GM23338 (cell line): ENCODE data around the gene PQBP1. TPM values are rescaled to one million over a fixed set of nuclear protein-coding genes. Genes with fewer than 3 reads are reported as not detected.
A peak's percentile ranks its signal among the peaks of the same experiment; 100 is the strongest.

Source experiments
- ATAC-seq: fragments of 200-7000 bp; cut with Tn5 transposase; 3 replicates; pipeline ENCODE4 v1.9.1; 2020
- DNase-seq: peaks from one replicate; pipeline ENCODE4 v3.0.0-alpha.2; 2015; ENCODE audit warnings: low spot score
- H2AFZ ChIP-seq: fragments of 200-600 bp; sonication (generic); 2 replicates; pipeline ENCODE4 v1.8.0; 2016; ENCODE audit warnings: antibody characterized with exemption, mild to moderate bottlenecking, moderate library complexity
- H3F3A ChIP-seq: fragments of 200-600 bp; sonication (generic); replicated peaks from 2 replicates; pipeline ENCODE4 v1.8.0; 2017; ENCODE audit warnings: antibody characterized with exemption, mixed run types, low read depth
- H3K27ac ChIP-seq: fragments of 200-600 bp; sonication (generic); 2 replicates; pipeline ENCODE4 v1.6.1; 2016; ENCODE audit warnings: low read depth
- H3K27me3 ChIP-seq: fragments of 200-600 bp; sonication (generic); 2 replicates; pipeline ENCODE4 v1.8.0; 2016; ENCODE audit warnings: mild to moderate bottlenecking, mixed run types, moderate library complexity; ENCODE audit not compliant: insufficient read depth
- H3K36me3 ChIP-seq: fragments of 200-600 bp; sonication (generic); 2 replicates; pipeline ENCODE4 v1.8.0; 2016; ENCODE audit warnings: mild to moderate bottlenecking; ENCODE audit not compliant: insufficient read depth
- H3K4me1 ChIP-seq: fragments of 200-600 bp; sonication (generic); 2 replicates; pipeline ENCODE4 v1.8.0; 2016; ENCODE audit warnings: mild to moderate bottlenecking, moderate library complexity; ENCODE audit not compliant: insufficient read depth
- H3K4me2 ChIP-seq: fragments of 200-600 bp; sonication (generic); 2 replicates; pipeline ENCODE4 v1.7.1; 2017; ENCODE audit warnings: mixed run types
- H3K4me3 ChIP-seq: fragments of 200-600 bp; sonication (generic); 2 replicates; pipeline ENCODE4 v1.6.1; 2016; ENCODE audit warnings: mixed run types
- H3K79me2 ChIP-seq: fragments of 200-600 bp; sonication (generic); replicated peaks from 2 replicates; pipeline ENCODE4 v1.8.0; 2017; ENCODE audit warnings: mild to moderate bottlenecking; ENCODE audit not compliant: insufficient read depth
- H3K9me2 ChIP-seq: fragments of 200-600 bp; sonication (generic); 2 replicates; pipeline ENCODE4 v1.8.0; 2017; ENCODE audit not compliant: insufficient read depth
- H4K20me1 ChIP-seq: fragments of 200-600 bp; sonication (generic); replicated peaks from 2 replicates; pipeline ENCODE4 v1.8.0; 2017; ENCODE audit warnings: mild to moderate bottlenecking; ENCODE audit not compliant: insufficient read depth
- H3K27ac Mint-ChIP-seq: 2 replicates; pipeline ENCODE4 v1.8.0; 2020; ENCODE audit warnings: inconsistent platforms, mild to moderate bottlenecking, moderate library complexity, mixed read lengths
- H3K27me3 Mint-ChIP-seq: 3 replicates; pipeline ENCODE4 v1.8.0; 2022; ENCODE audit warnings: low read depth, mild to moderate bottlenecking, moderate library complexity, mixed read lengths, inconsistent platforms; ENCODE audit not compliant: insufficient read depth, poor library complexity
- H3K36me3 Mint-ChIP-seq: 3 replicates; pipeline ENCODE4 v1.8.0; 2021; ENCODE audit warnings: low read depth, mild to moderate bottlenecking, inconsistent platforms, moderate library complexity, mixed read lengths
- H3K4me1 Mint-ChIP-seq: 3 replicates; pipeline ENCODE4 v1.8.0; 2020; ENCODE audit warnings: mild to moderate bottlenecking, inconsistent platforms, mixed read lengths
- H3K4me3 Mint-ChIP-seq: 3 replicates; pipeline ENCODE4 v1.8.0; 2021; ENCODE audit warnings: moderate library complexity, mild to moderate bottlenecking, inconsistent platforms, mixed read lengths
- H3K9me3 Mint-ChIP-seq: 3 replicates; pipeline ENCODE4 v1.8.0; 2020; ENCODE audit warnings: moderate library complexity, mild to moderate bottlenecking, inconsistent platforms, mixed read lengths
- CREB1 ChIP-seq: fragments of 250-450 bp; sonication (Bioruptor Pico); IDR thresholded peaks from 2 replicates; pipeline ENCODE4 v1.5.0; 2020; ENCODE audit warnings: low read depth, mild to moderate bottlenecking, moderate library complexity
- CTCF ChIP-seq, 2 experiments: fragments of 200-600 bp in 1 of 2; sonication (generic) in 1 of 2; conservative IDR thresholded peaks; 2 replicates each; pipeline versions ENCODE4 v1.5.1 to v1.6.1; 2016 to 2017; ENCODE audit warnings: antibody characterized with exemption in 2 of 2, low read depth in 2 of 2, mild to moderate bottlenecking in 2 of 2, moderate library complexity in 1 of 2
- ETS1 ChIP-seq: IDR thresholded peaks from 2 replicates; pipeline ENCODE4 v1.6.1; 2016; ENCODE audit warnings: antibody characterized with exemption
- EZH2 ChIP-seq: fragments of 200-600 bp; sonication (generic); IDR thresholded peaks from one replicate; pipeline ENCODE4 v1.8.0; 2017; ENCODE audit warnings: antibody characterized with exemption, mild to moderate bottlenecking, low read depth; ENCODE audit not compliant: unreplicated experiment
- POLR2AphosphoS5 ChIP-seq: IDR thresholded peaks from 2 replicates; pipeline ENCODE4 v1.6.1; 2016; ENCODE audit warnings: antibody characterized with exemption, low read depth
- STAT1 ChIP-seq: IDR thresholded peaks from one replicate; pipeline ENCODE4 v1.6.1; 2016; ENCODE audit warnings: antibody characterized with exemption; ENCODE audit not compliant: unreplicated experiment
- ZNF114 ChIP-seq: fragments of 250-450 bp; sonication (Bioruptor Pico); IDR thresholded peaks from 2 replicates; pipeline ENCODE4 v1.5.0; 2020; ENCODE audit warnings: mild to moderate bottlenecking, moderate library complexity
- ZNF462 ChIP-seq: fragments of 250-450 bp; sonication (Bioruptor Pico); IDR thresholded peaks from 2 replicates; pipeline ENCODE4 v1.5.0; 2020; ENCODE audit warnings: mild to moderate bottlenecking, moderate library complexity
- polyA plus RNA-seq: library from polyadenylated mRNA; unstranded; fragments of >200 nt; fragmentation: Nextera tagmentation; extraction: Ambion mirVana; gene quantifications from 2 replicates; pipeline ENCODE4 v1.2.1, GENCODE V29; 2016
- total RNA-seq: library from RNA; depleted of rRNA; stranded (reverse); fragments of >200 nt; shearing (Covaris generic); gene quantifications from 2 replicates; pipeline ENCODE4 v1.2.3, GENCODE V29; 2014

The PQBP1 gene
- total and polyA plus RNA-seq, 2 experiments from 2014 or later, result 63.4 to 130 TPM

GRCh38 chrX:48890296-48890925 lies 7.3 kb upstream of the PQBP1 start (continued):
- TF ChIP-seq ETS1 (no peak), ZNF462 (CRISPR knock-in tag) (no peak), CTCF (conservative IDR thresholded peaks at IDR 0.05; ENCODE audit: low read depth in 2 of 2) (no peak)

- peak overlapping the region; percentile 69 for H3K4me3 Mint-ChIP-seq
- no peak overlapping the region for H3K27ac ChIP-seq
- peaks cover 21% of the 10 kb centered on the region for H3K36me3 Mint-ChIP-seq
- H2AFZ ChIP-seq, result no peak overlapping the region
- H4K20me1 ChIP-seq, result no peaks in the 10 kb centered on the region
- ATAC-seq, result peak; percentile 81
- H3F3A ChIP-seq, result no peaks in the 10 kb centered on the region
- H3K9me3 Mint-ChIP-seq, result no peaks in the 10 kb centered on the region
- H3K4me3 ChIP-seq, result peak overlapping the region; percentile 60
- H3K4me1 ChIP-seq, result 0 out of 2 replicates have a peak, but pooled peaks cover 3% of the 10 kb centered on the region
- DNase-seq, result peak; percentile 57
- H3K4me1 Mint-ChIP-seq, result peaks cover 10% of the 10 kb centered on the region
- H3K79me2 ChIP-seq, result peaks cover 15% of the 10 kb centered on the region
- no peaks in the 10 kb centered on the region for H3K9me2 ChIP-seq
- peaks cover 2% of the 10 kb centered on the region for H3K27me3 Mint-ChIP-seq
- H3K36me3 ChIP-seq, result no peaks in the 10 kb centered on the region; the same call in 1 of the 2 replicates
- H3K27ac Mint-ChIP-seq, result no peak overlapping the region
- H3K27me3 ChIP-seq, result no peaks in the 10 kb centered on the region
- H3K4me2 ChIP-seq, result peak overlapping the region; percentile 76
- TF ChIP-seq CTCF (conservative IDR thresholded peaks at IDR 0.05; ENCODE audit: low read depth in 2 of 2), result no peak
- no peak for TF ChIP-seq CREB1 (CRISPR knock-in tag)
- TF ChIP-seq STAT1, result no peak
- no peak for TF ChIP-seq ZNF114 (CRISPR knock-in tag)
- TF ChIP-seq EZH2, result no peak
- TF ChIP-seq POLR2AphosphoS5, result no peak; the same call in none of the 2 replicates
Measured at GRCh38 chrX:48890934-48891401, 6.8 kb upstream of the PQBP1 start.
